ENCODE measurements around the gene NLRC3.
"Not testable (repeated sequence)": the region's sequence is repeated elsewhere in the genome, so short reads cannot be mapped to it uniquely, and the experiment has no call there.

Gene NLRC3

GRCh38 chr16:3541527-3542155 is 35.6 kb downstream of the NLRC3 start:
- no peaks in the 10 kb centered on the region for H3K27me3 ChIP-seq (ENCODE audit: insufficient read depth, low read length)
- H3K4me3 ChIP-seq (ENCODE audit: low read length) = no peak overlapping the region
- H3K9me3 ChIP-seq (ENCODE audit: insufficient read depth, low read depth, low read length) = no peaks in the 10 kb centered on the region
- WGBS = 72% methylated on average over 13 of the region's 13 CpGs
- no peaks in the 10 kb centered on the region for H3K4me1 ChIP-seq (ENCODE audit: insufficient read depth, low read length)
- no peak overlapping the region for H3K9ac ChIP-seq (ENCODE audit: low read depth, low read length)
- H3K27ac ChIP-seq (ENCODE audit: low read depth, low read length) = no peak overlapping the region; the same call in 1 of the 2 replicates
- H3K36me3 ChIP-seq (ENCODE audit: insufficient read depth, low read length) = peaks cover 12% of the 10 kb centered on the region

GRCh38 chr16:3538222-3538621 is 39.0 kb downstream of the NLRC3 start:
- 85% methylated on average over 4 of the region's 4 CpGs for WGBS
- H3K27me3 ChIP-seq (ENCODE audit: insufficient read depth, low read length) = no peaks in the 10 kb centered on the region
- H3K36me3 ChIP-seq (ENCODE audit: insufficient read depth, low read length) = peaks cover 28% of the 10 kb centered on the region
- no peak overlapping the region for H3K9ac ChIP-seq (ENCODE audit: low read depth, low read length)
- H3K4me1 ChIP-seq (ENCODE audit: insufficient read depth, low read length) = no peaks in the 10 kb centered on the region
- no peak overlapping the region for H3K4me3 ChIP-seq (ENCODE audit: low read length)
- H3K27ac ChIP-seq (ENCODE audit: low read depth, low read length) = no peak overlapping the region
- no peaks in the 10 kb centered on the region for H3K9me3 ChIP-seq (ENCODE audit: insufficient read depth, low read depth, low read length)

GRCh38 chr16:3536851-3537250 is 40.4 kb downstream of the NLRC3 start:
- Histone ChIP-seq H3K27ac (ENCODE audit: low read depth, low read length) (no peak overlapping the region), H3K36me3 (ENCODE audit: insufficient read depth, low read length) (peaks cover 38% of the 10 kb centered on the region), H3K9me3 (ENCODE audit: insufficient read depth, low read depth, low read length) (no peaks in the 10 kb centered on the region), H3K27me3 (ENCODE audit: insufficient read depth, low read length) (no peaks in the 10 kb centered on the region), H3K9ac (ENCODE audit: low read depth, low read length) (no peak overlapping the region), H3K4me3 (ENCODE audit: low read length) (no peak overlapping the region), H3K4me1 (ENCODE audit: insufficient read depth, low read length) (no peaks in the 10 kb centered on the region)
- WGBS = 96% methylated on average over 4 of the region's 4 CpGs

GRCh38 chr16:3536271-3536731 is 40.9 kb downstream of the NLRC3 start:
- Histone ChIP-seq H3K36me3 (ENCODE audit: insufficient read depth, low read length) (peaks cover 38% of the 10 kb centered on the region), H3K4me3 (ENCODE audit: low read length) (no peak overlapping the region), H3K9ac (ENCODE audit: low read depth, low read length) (no peak overlapping the region), H3K27me3 (ENCODE audit: insufficient read depth, low read length) (no peaks in the 10 kb centered on the region), H3K9me3 (ENCODE audit: insufficient read depth, low read depth, low read length) (no peaks in the 10 kb centered on the region), H3K4me1 (ENCODE audit: insufficient read depth, low read length) (no peaks in the 10 kb centered on the region), H3K27ac (ENCODE audit: low read depth, low read length) (no peak overlapping the region)
- WGBS = 94% methylated on average over 3 of the region's 3 CpGs

- Histone ChIP-seq H3K27ac (ENCODE audit: low read depth, low read length) (no peak overlapping the region), H3K9me3 (ENCODE audit: insufficient read depth, low read depth, low read length) (no peaks in the 10 kb centered on the region)
- 93% methylated on average over 10 of the region's 10 CpGs for WGBS
Observed at GRCh38 chr16:3534126-3534525, 43.1 kb downstream of the NLRC3 start.

GRCh38 chr16:3532741-3533140 is 44.5 kb downstream of the NLRC3 start:
- no peak overlapping the region for H3K4me3 ChIP-seq (ENCODE audit: low read length)
- no peak overlapping the region for H3K27ac ChIP-seq (ENCODE audit: low read depth, low read length)
- peaks cover 56% of the 10 kb centered on the region for H3K36me3 ChIP-seq (ENCODE audit: insufficient read depth, low read length)
- 0 out of 2 replicates have a peak, but pooled peaks cover 4% of the 10 kb centered on the region for H3K9me3 ChIP-seq (ENCODE audit: insufficient read depth, low read depth, low read length)
- H3K27me3 ChIP-seq (ENCODE audit: insufficient read depth, low read length) = no peaks in the 10 kb centered on the region
- no peak overlapping the region for H3K9ac ChIP-seq (ENCODE audit: low read depth, low read length)
- WGBS = 96% methylated on average over 12 of the region's 12 CpGs
- H3K4me1 ChIP-seq (ENCODE audit: insufficient read depth, low read length) = no peaks in the 10 kb centered on the region

More at GRCh38 chr16:3534126-3534525, 43.1 kb downstream of the NLRC3 start:
- no peak overlapping the region for H3K4me3 ChIP-seq (ENCODE audit: low read length)
- H3K36me3 ChIP-seq (ENCODE audit: insufficient read depth, low read length) = peaks cover 47% of the 10 kb centered on the region
- H3K4me1 ChIP-seq (ENCODE audit: insufficient read depth, low read length) = no peaks in the 10 kb centered on the region
- no peak overlapping the region for H3K9ac ChIP-seq (ENCODE audit: low read depth, low read length)
- H3K27me3 ChIP-seq (ENCODE audit: insufficient read depth, low read length) = no peaks in the 10 kb centered on the region

- 96% methylated on average over 12 of the region's 12 CpGs for WGBS
- Histone ChIP-seq H3K27ac (ENCODE audit: low read depth, low read length) (no peak overlapping the region), H3K9ac (ENCODE audit: low read depth, low read length) (no peak overlapping the region), H3K4me3 (ENCODE audit: low read length) (no peak overlapping the region), H3K9me3 (ENCODE audit: insufficient read depth, low read depth, low read length) (0 out of 2 replicates have a peak, but pooled peaks cover 4% of the 10 kb centered on the region), H3K4me1 (ENCODE audit: insufficient read depth, low read length) (no peaks in the 10 kb centered on the region), H3K36me3 (ENCODE audit: insufficient read depth, low read length) (peaks cover 58% of the 10 kb centered on the region), H3K27me3 (ENCODE audit: insufficient read depth, low read length) (no peaks in the 10 kb centered on the region)
Observed at GRCh38 chr16:3530371-3530914, 46.8 kb downstream of the NLRC3 start.

GRCh38 chr16:3529175-3529574 is 48.0 kb downstream of the NLRC3 start:
- Histone ChIP-seq H3K27me3 (ENCODE audit: insufficient read depth, low read length) (no peaks in the 10 kb centered on the region), H3K9ac (ENCODE audit: low read depth, low read length) (no peak overlapping the region), H3K27ac (ENCODE audit: low read depth, low read length) (no peak overlapping the region), H3K36me3 (ENCODE audit: insufficient read depth, low read length) (peaks cover 61% of the 10 kb centered on the region), H3K4me1 (ENCODE audit: insufficient read depth, low read length) (no peaks in the 10 kb centered on the region), H3K4me3 (ENCODE audit: low read length) (no peak overlapping the region), H3K9me3 (ENCODE audit: insufficient read depth, low read depth, low read length) (0 out of 2 replicates have a peak, but pooled peaks cover 4% of the 10 kb centered on the region)

GRCh38 chr16:3528406-3528805 is 48.8 kb downstream of the NLRC3 start:
- Histone ChIP-seq H3K4me3 (ENCODE audit: low read length) (no peak overlapping the region), H3K9ac (ENCODE audit: low read depth, low read length) (no peak overlapping the region), H3K9me3 (ENCODE audit: insufficient read depth, low read depth, low read length) (0 out of 2 replicates have a peak, but pooled peaks cover 4% of the 10 kb centered on the region), H3K27me3 (ENCODE audit: insufficient read depth, low read length) (no peaks in the 10 kb centered on the region), H3K36me3 (ENCODE audit: insufficient read depth, low read length) (peaks cover 63% of the 10 kb centered on the region), H3K27ac (ENCODE audit: low read depth, low read length) (no peak overlapping the region), H3K4me1 (ENCODE audit: insufficient read depth, low read length) (no peaks in the 10 kb centered on the region)
- WGBS = 91% methylated on average over 2 of the region's 2 CpGs

GRCh38 chr16:3527216-3527829 is 49.9 kb downstream of the NLRC3 start:
- not testable (repeated sequence) for H3K27ac ChIP-seq (ENCODE audit: low read depth, low read length); H3K27me3 ChIP-seq (ENCODE audit: insufficient read depth, low read length); H3K9me3 ChIP-seq (ENCODE audit: insufficient read depth, low read depth, low read length); H3K4me3 ChIP-seq (ENCODE audit: low read length); H3K4me1 ChIP-seq (ENCODE audit: insufficient read depth, low read length); H3K9ac ChIP-seq (ENCODE audit: low read depth, low read length)
- H3K36me3 ChIP-seq (ENCODE audit: insufficient read depth, low read length) = peaks cover 61% of the 10 kb centered on the region
- 77% methylated on average over 11 of the region's 12 CpGs for whole genome bisulfite sequencing

- Histone ChIP-seq H3K27me3 (ENCODE audit: insufficient read depth, low read length) (no peaks in the 10 kb centered on the region), H3K36me3 (ENCODE audit: insufficient read depth, low read length) (peaks cover 60% of the 10 kb centered on the region), H3K4me3 (ENCODE audit: low read length) (no peak overlapping the region), H3K4me1 (ENCODE audit: insufficient read depth, low read length) (no peaks in the 10 kb centered on the region), H3K27ac (ENCODE audit: low read depth, low read length) (no peak overlapping the region), H3K9me3 (ENCODE audit: insufficient read depth, low read depth, low read length) (0 out of 2 replicates have a peak, but pooled peaks cover 4% of the 10 kb centered on the region), H3K9ac (ENCODE audit: low read depth, low read length) (no peak overlapping the region)
- WGBS = 95% methylated on average over 5 of the region's 5 CpGs
Observed at GRCh38 chr16:3525951-3526350, 51.3 kb downstream of the NLRC3 start.

Data from HUES64 (cell line).